SU-DHL-6 (cell line): ENCODE results near the gene C16orf78.

Experiments
- H2AFZ ChIP-seq: fragments of 200-600 bp; sonication (generic); 2 replicates; pipeline ENCODE4 v1.6.1; 2014; ENCODE audit warnings: low read depth, mild to moderate bottlenecking, moderate library complexity, mixed read lengths, antibody characterized with exemption, low read length; ENCODE audit not compliant: severe bottlenecking
- H3F3A ChIP-seq: fragments of 200-600 bp; shearing (Covaris generic); 2 replicates; pipeline ENCODE4 v1.6.0; 2016; ENCODE audit warnings: antibody characterized with exemption, mild to moderate bottlenecking; ENCODE audit not compliant: insufficient read depth
- H3K27ac ChIP-seq: fragments of 200-600 bp; sonication (generic); 2 replicates; pipeline ENCODE4 v1.5.1; 2016; ENCODE audit warnings: low read depth, mild to moderate bottlenecking, low read length, moderate library complexity, mixed read lengths
- H3K27me3 ChIP-seq: fragments of 200-600 bp; sonication (generic), shearing (Covaris generic); 2 replicates; pipeline ENCODE4 v1.6.0; 2014; ENCODE audit warnings: mild to moderate bottlenecking, low read length
- H3K36me3 ChIP-seq: fragments of 200-600 bp; sonication (generic); 2 replicates; pipeline ENCODE4 v1.6.1; 2014; ENCODE audit warnings: mild to moderate bottlenecking, low read length, mixed read lengths
- H3K4me2 ChIP-seq: fragments of 300-600, 200-600 bp; shearing (Covaris generic), sonication (generic); 2 replicates; pipeline ENCODE4 v1.6.0; 2014; ENCODE audit warnings: low read length, low read depth, mild to moderate bottlenecking; ENCODE audit not compliant: poor library complexity, severe bottlenecking
- H3K4me3 ChIP-seq: fragments of 200-600 bp; sonication (generic); 2 replicates; pipeline ENCODE4 v1.5.1; 2014; ENCODE audit warnings: antibody characterized with exemption, low read length, mild to moderate bottlenecking, mixed read lengths; ENCODE audit not compliant: insufficient read depth, poor library complexity, severe bottlenecking
- H3K79me2 ChIP-seq: fragments of 200-600 bp; sonication (generic); 2 replicates; pipeline ENCODE4 v1.6.1; 2014; ENCODE audit warnings: mild to moderate bottlenecking, low read length, moderate library complexity; ENCODE audit not compliant: insufficient read depth
- H3K9ac ChIP-seq: fragments of 200-600 bp; sonication (generic); 2 replicates; pipeline ENCODE4 v1.7.0; 2014; ENCODE audit warnings: mild to moderate bottlenecking, low read length
- H3K9me2 ChIP-seq: fragments of 200-600 bp; sonication (generic); replicated peaks from 2 replicates; pipeline ENCODE4 v1.6.1; 2014; ENCODE audit warnings: low read length; ENCODE audit not compliant: insufficient read depth
- H3K9me3 ChIP-seq: fragments of 200-600 bp; sonication (generic); 2 replicates; pipeline ENCODE4 v1.6.1; 2014; ENCODE audit warnings: low read length, mixed read lengths; ENCODE audit not compliant: insufficient read depth
- H4K20me1 ChIP-seq: fragments of 200-600 bp; sonication (generic); 2 replicates; pipeline ENCODE4 v1.6.1; 2014; ENCODE audit warnings: low read depth, mild to moderate bottlenecking, antibody characterized with exemption, low read length, moderate library complexity, mixed read lengths
- EZH2phosphoT487 ChIP-seq: fragments of 200-600 bp; sonication (generic), shearing (Covaris generic); conservative IDR thresholded peaks from 2 replicates; pipeline ENCODE4 v1.6.1; 2018; ENCODE audit warnings: mild to moderate bottlenecking, antibody characterized with exemption, low read length, moderate library complexity, mixed read lengths
- TF ChIP-seq, protein P1 (sequence below): fragments of 200-600 bp; sonication (generic); IDR thresholded peaks from one replicate; pipeline ENCODE4 v1.5.1; 2017; ENCODE audit warnings: antibody characterized with exemption, mild to moderate bottlenecking, low read length, moderate library complexity; ENCODE audit not compliant: insufficient read depth, poor library complexity, severe bottlenecking

Gene C16orf78

GRCh38 chr16:49338611-49339265 is 34.9 kb upstream of the C16orf78 start:
- H3K27ac ChIP-seq, result no peak overlapping the region
- H3K9me3 ChIP-seq, result no peaks in the 10 kb centered on the region
- H3K9ac ChIP-seq, result no peak overlapping the region
- no peaks in the 10 kb centered on the region for H3K36me3 ChIP-seq
- no peaks in the 10 kb centered on the region for H3K27me3 ChIP-seq
- no peak overlapping the region for H2AFZ ChIP-seq
- no peaks in the 10 kb centered on the region for H3F3A ChIP-seq
- H4K20me1 ChIP-seq, result no peaks in the 10 kb centered on the region
- H3K4me2 ChIP-seq, result no peak overlapping the region
- no peak overlapping the region for H3K4me3 ChIP-seq
- no peaks in the 10 kb centered on the region for H3K79me2 ChIP-seq
- no peaks in the 10 kb centered on the region for H3K9me2 ChIP-seq
- no peak for TF ChIP-seq EZH2phosphoT487
- TF ChIP-seq, protein P1, sequence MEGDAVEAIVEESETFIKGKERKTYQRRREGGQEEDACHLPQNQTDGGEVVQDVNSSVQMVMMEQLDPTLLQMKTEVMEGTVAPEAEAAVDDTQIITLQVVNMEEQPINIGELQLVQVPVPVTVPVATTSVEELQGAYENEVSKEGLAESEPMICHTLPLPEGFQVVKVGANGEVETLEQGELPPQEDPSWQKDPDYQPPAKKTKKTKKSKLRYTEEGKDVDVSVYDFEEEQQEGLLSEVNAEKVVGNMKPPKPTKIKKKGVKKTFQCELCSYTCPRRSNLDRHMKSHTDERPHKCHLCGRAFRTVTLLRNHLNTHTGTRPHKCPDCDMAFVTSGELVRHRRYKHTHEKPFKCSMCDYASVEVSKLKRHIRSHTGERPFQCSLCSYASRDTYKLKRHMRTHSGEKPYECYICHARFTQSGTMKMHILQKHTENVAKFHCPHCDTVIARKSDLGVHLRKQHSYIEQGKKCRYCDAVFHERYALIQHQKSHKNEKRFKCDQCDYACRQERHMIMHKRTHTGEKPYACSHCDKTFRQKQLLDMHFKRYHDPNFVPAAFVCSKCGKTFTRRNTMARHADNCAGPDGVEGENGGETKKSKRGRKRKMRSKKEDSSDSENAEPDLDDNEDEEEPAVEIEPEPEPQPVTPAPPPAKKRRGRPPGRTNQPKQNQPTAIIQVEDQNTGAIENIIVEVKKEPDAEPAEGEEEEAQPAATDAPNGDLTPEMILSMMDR, result no peak

DNA sequence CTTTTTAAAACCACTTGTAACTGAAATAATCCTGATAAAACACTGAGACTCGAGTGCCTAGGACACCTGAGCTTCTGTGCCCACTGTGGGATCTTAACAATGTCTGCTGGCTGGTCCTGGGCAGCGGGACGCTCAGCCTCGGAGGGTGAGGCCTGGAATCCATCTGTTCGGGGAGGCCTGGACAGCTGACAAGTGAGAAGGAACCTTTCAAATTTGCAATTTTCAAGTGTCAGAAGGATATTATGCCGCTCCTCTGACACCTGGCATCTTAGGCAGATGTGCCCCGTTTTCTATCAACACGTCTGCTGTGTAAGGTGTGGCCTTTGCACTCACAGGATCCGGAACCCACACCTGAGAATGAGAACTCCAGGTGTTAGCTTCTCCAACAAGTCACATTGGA is 33.1 kb upstream of the C16orf78 start:
- no peaks in the 10 kb centered on the region for H4K20me1 ChIP-seq
- H3K27me3 ChIP-seq, result no peaks in the 10 kb centered on the region
- no peak overlapping the region for H3K27ac ChIP-seq
- H2AFZ ChIP-seq, result no peak overlapping the region
- H3K4me3 ChIP-seq, result no peak overlapping the region
- no peaks in the 10 kb centered on the region for H3K79me2 ChIP-seq
- H3K36me3 ChIP-seq, result no peaks in the 10 kb centered on the region
- no peak overlapping the region for H3K9ac ChIP-seq
- TF ChIP-seq, protein P1, result no peak
- TF ChIP-seq EZH2phosphoT487, result no peak
- H3K4me2 ChIP-seq, result no peak overlapping the region
- H3K9me3 ChIP-seq, result no peaks in the 10 kb centered on the region
- H3K9me2 ChIP-seq, result no peaks in the 10 kb centered on the region
- no peaks in the 10 kb centered on the region for H3F3A ChIP-seq

GRCh38 chr16:49341706-49342105 is 31.9 kb upstream of the C16orf78 start:
- TF ChIP-seq, protein P1, result no peak
- Histone ChIP-seq H3K9me3 (no peaks in the 10 kb centered on the region), H3K27me3 (no peaks in the 10 kb centered on the region), H3K36me3 (no peaks in the 10 kb centered on the region), H2AFZ (no peak overlapping the region), H4K20me1 (no peaks in the 10 kb centered on the region), H3K9ac (no peak overlapping the region), H3K4me2 (no peak overlapping the region), H3K27ac (no peak overlapping the region), H3K4me3 (no peak overlapping the region), H3F3A (no peaks in the 10 kb centered on the region), H3K79me2 (no peaks in the 10 kb centered on the region), H3K9me2 (no peaks in the 10 kb centered on the region)
